Measurements from ENCODE around the gene ALKBH3.

Gene ALKBH3

DNA sequence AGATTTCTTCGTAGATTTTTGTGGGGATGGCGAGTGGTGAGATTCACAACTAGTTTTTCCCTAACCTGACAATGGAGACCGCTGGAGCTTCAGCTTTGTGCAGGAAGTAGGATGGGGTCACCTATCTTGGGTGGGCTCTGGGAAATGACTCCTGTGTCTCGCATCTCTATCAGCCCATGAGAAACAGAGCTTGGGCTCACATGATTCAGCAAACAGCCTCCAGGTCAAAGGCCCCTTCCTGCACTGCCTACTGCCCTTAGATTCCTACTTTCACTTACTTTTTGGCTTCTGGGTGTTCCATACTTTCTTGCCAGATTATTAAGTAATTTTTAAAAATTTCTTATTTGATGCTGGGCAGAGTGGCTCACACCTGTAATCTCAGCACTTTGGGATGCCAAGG lies 88.1 kb downstream of the ALKBH3 start:
- no peak for DNase-seq

DNA sequence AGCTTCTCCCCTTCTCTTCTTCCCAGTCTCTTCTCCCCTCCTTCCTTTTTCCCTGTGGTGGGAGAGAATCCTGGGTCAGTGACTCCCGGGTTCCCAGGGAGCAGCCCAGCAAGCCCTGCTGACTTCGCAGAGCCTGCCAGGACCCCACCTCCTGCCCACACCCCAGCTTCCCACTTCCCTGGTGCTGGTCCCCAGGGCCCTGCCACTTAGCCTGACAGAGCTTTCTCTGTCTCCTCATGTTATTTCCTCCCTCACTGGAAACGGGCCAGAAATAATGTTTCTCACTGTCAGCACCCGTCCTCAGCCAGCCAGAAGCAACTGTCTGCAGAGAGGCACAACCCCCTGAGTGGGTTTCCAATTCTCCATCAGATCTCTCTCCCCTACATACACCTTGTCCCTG lies 88.9 kb downstream of the ALKBH3 start:
- DNase-seq, result no peak
